CD4-positive, alpha-beta T cell treated with Interleukin-2 at 100 ng/mL for 4 hours (primary cell): Measurements from ENCODE around the gene FAM32A.

Experiments used
- DNase-seq: peaks from one replicate; pipeline ENCODE4 v3.0.0-alpha.2; 2020; ENCODE audit warnings: low spot score

FAM32A gene

GRCh38 chr19:16225279-16226183 is 40.3 kb downstream of the FAM32A start:
- no peak for DNase-seq

GRCh38 chr19:16226184-16226591 is 41.0 kb downstream of the FAM32A start:
- DNase-seq: no peak

- DNase-seq: no peak
Measured at GRCh38 chr19:16226878-16227836, 41.9 kb downstream of the FAM32A start.

- DNase-seq: no peak
Measured at GRCh38 chr19:16227837-16228636, 42.8 kb downstream of the FAM32A start.

GRCh38 chr19:16228637-16229321 is 43.6 kb downstream of the FAM32A start:
- no peak for DNase-seq

- DNase-seq: no peak
Measured at GRCh38 chr19:16229322-16229641, 44.1 kb downstream of the FAM32A start.

GRCh38 chr19:16232127-16232526 is 46.9 kb downstream of the FAM32A start:
- DNase-seq: no peak

GRCh38 chr19:16232568-16232967 is 47.4 kb downstream of the FAM32A start:
- no peak for DNase-seq

- no peak for DNase-seq
Measured at GRCh38 chr19:16233081-16233776, 48.0 kb downstream of the FAM32A start.

- DNase-seq: no peak
Measured at GRCh38 chr19:16233836-16234551, 48.8 kb downstream of the FAM32A start.

GRCh38 chr19:16234552-16235445 is 49.6 kb downstream of the FAM32A start:
- no peak for DNase-seq

- no peak for DNase-seq
Measured at GRCh38 chr19:16235811-16236652, 50.8 kb downstream of the FAM32A start.
